ENCODE measurements around the gene ZNF444. TPM values are rescaled to one million over a fixed set of nuclear protein-coding genes. Genes with fewer than 3 reads are reported as not detected.
"Not testable (repeated sequence)": the region's sequence is repeated elsewhere in the genome, so short reads cannot be mapped to it uniquely, and the experiment has no call there.

Gene ZNF444
- total RNA-seq, 1 donor from 2014 or later, result 22.9 TPM

GRCh38 chr19:56159622-56160271 lies 18.7 kb downstream of the ZNF444 start:
- DNase-seq (ENCODE audit: low spot score), result no peak
- intact Hi-C loops (cut with DNase I), result no loop called here

- DNase-seq (ENCODE audit: low spot score), result no peak
- intact Hi-C loops (cut with DNase I), result no loop called here
Observed at GRCh38 chr19:56161534-56161933, 20.4 kb downstream of the ZNF444 start.

GRCh38 chr19:56162258-56162657 lies 21.2 kb downstream of the ZNF444 start:
- intact Hi-C loops (cut with DNase I), result no loop called here
- DNase-seq (ENCODE audit: low spot score), result no peak

GRCh38 chr19:56163097-56163496 lies 22.0 kb downstream of the ZNF444 start:
- no peak for DNase-seq (ENCODE audit: low spot score)
- intact Hi-C loops (cut with DNase I), result no loop called here

- intact Hi-C loops (cut with DNase I), result no loop called here
- DNase-seq (ENCODE audit: low spot score), result no peak
Observed at GRCh38 chr19:56167064-56167578, 26.0 kb downstream of the ZNF444 start.

- DNase-seq (ENCODE audit: low spot score), result no peak
- intact Hi-C loops (cut with DNase I), result no loop called here
Observed at GRCh38 chr19:56170261-56170660, 29.2 kb downstream of the ZNF444 start.

- DNase-seq (ENCODE audit: low spot score), result no peak
- intact Hi-C loops (cut with DNase I), result no loop called here
Observed at GRCh38 chr19:56174086-56174485, 33.0 kb downstream of the ZNF444 start.

GRCh38 chr19:56174550-56174949 lies 33.5 kb downstream of the ZNF444 start:
- intact Hi-C loops (cut with DNase I), result no loop called here
- DNase-seq (ENCODE audit: low spot score), result no peak

GRCh38 chr19:56175861-56176307 lies 34.8 kb downstream of the ZNF444 start, which contains the start of gene GALP:
TSS of gene GALP (plus strand) at chr19:56176008. CDS start at chr19:56177109, 1,101 bp downstream.
- DNase-seq (ENCODE audit: low spot score); intact Hi-C loops (cut with DNase I): not testable (repeated sequence)

- intact Hi-C loops (cut with DNase I), result not testable (repeated sequence)
Observed at GRCh38 chr19:56176310-56176709, 35.2 kb downstream of the ZNF444 start.

GRCh38 chr19:56176881-56177280 lies 35.8 kb downstream of the ZNF444 start:
- no peak for DNase-seq (ENCODE audit: low spot score)
- intact Hi-C loops (cut with DNase I), result no loop called here

More at GRCh38 chr19:56176310-56176709, 35.2 kb downstream of the ZNF444 start:
- not testable (repeated sequence) for DNase-seq (ENCODE audit: low spot score)

- intact Hi-C loops (cut with DNase I), result no loop called here
Observed at GRCh38 chr19:56177564-56178243, 36.6 kb downstream of the ZNF444 start.

GRCh38 chr19:56189785-56190184 lies 48.7 kb downstream of the ZNF444 start:
- intact Hi-C loops (cut with DNase I), result no loop called here

More at GRCh38 chr19:56177564-56178243, 36.6 kb downstream of the ZNF444 start:
- no peak for DNase-seq (ENCODE audit: low spot score)

GRCh38 chr19:56191115-56191514 lies 50.0 kb downstream of the ZNF444 start:
- no peak for DNase-seq (ENCODE audit: low spot score)
- intact Hi-C loops (cut with DNase I), result no loop called here

More at GRCh38 chr19:56189785-56190184, 48.7 kb downstream of the ZNF444 start:
- DNase-seq (ENCODE audit: low spot score), result no peak

- intact Hi-C loops (cut with DNase I), result no loop called here
- DNase-seq (ENCODE audit: low spot score), result no peak
Observed at GRCh38 chr19:56191711-56192110, 50.6 kb downstream of the ZNF444 start.

GRCh38 chr19:56193981-56194640 lies 53.0 kb downstream of the ZNF444 start:
- no peak for DNase-seq (ENCODE audit: low spot score)
- intact Hi-C loops (cut with DNase I), result no loop called here

GRCh38 chr19:56197646-56198045 lies 56.6 kb downstream of the ZNF444 start, which contains the start of gene ZSCAN5B:
TSS of gene ZSCAN5B (minus strand) at chr19:56197783. CDS start at chr19:56193052, 4,731 bp downstream.
- intact Hi-C loops (cut with DNase I); DNase-seq (ENCODE audit: low spot score): not testable (repeated sequence)

- intact Hi-C loops (cut with DNase I), result no loop called here
- no peak for DNase-seq (ENCODE audit: low spot score)
Observed at GRCh38 chr19:56199687-56200086, 58.6 kb downstream of the ZNF444 start.

GRCh38 chr19:56201973-56202372 lies 60.9 kb downstream of the ZNF444 start, which contains the start of gene ZSCAN5C:
TSS of gene ZSCAN5C (plus strand) at chr19:56202273. CDS start at chr19:56205914, 3,641 bp downstream.
- intact Hi-C loops (cut with DNase I), result no loop called here
- no peak for DNase-seq (ENCODE audit: low spot score)

- intact Hi-C loops (cut with DNase I); DNase-seq (ENCODE audit: low spot score): not testable (repeated sequence)
Observed at GRCh38 chr19:56207581-56207980, 66.5 kb downstream of the ZNF444 start.

All from cardiac septum (tissue), 1 donor.